HG03103 (cell line): ENCODE data around the gene ADGRG4.
A peak's percentile ranks its signal among the peaks of the same experiment; 100 is the strongest.
"Not testable (repeated sequence)": the region's sequence is repeated elsewhere in the genome, so short reads cannot be mapped to it uniquely, and the experiment has no call there.

Experiments
- ATAC-seq: cut with Tn5 transposase; IDR thresholded peaks from one replicate; pipeline ENCODE4 v1.9.1; 2021; ENCODE audit warnings: low read depth; ENCODE audit not compliant: unreplicated experiment

ADGRG4 gene, protein sequence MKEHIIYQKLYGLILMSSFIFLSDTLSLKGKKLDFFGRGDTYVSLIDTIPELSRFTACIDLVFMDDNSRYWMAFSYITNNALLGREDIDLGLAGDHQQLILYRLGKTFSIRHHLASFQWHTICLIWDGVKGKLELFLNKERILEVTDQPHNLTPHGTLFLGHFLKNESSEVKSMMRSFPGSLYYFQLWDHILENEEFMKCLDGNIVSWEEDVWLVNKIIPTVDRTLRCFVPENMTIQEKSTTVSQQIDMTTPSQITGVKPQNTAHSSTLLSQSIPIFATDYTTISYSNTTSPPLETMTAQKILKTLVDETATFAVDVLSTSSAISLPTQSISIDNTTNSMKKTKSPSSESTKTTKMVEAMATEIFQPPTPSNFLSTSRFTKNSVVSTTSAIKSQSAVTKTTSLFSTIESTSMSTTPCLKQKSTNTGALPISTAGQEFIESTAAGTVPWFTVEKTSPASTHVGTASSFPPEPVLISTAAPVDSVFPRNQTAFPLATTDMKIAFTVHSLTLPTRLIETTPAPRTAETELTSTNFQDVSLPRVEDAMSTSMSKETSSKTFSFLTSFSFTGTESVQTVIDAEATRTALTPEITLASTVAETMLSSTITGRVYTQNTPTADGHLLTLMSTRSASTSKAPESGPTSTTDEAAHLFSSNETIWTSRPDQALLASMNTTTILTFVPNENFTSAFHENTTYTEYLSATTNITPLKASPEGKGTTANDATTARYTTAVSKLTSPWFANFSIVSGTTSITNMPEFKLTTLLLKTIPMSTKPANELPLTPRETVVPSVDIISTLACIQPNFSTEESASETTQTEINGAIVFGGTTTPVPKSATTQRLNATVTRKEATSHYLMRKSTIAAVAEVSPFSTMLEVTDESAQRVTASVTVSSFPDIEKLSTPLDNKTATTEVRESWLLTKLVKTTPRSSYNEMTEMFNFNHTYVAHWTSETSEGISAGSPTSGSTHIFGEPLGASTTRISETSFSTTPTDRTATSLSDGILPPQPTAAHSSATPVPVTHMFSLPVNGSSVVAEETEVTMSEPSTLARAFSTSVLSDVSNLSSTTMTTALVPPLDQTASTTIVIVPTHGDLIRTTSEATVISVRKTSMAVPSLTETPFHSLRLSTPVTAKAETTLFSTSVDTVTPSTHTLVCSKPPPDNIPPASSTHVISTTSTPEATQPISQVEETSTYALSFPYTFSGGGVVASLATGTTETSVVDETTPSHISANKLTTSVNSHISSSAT (N-terminal part only)

DNA sequence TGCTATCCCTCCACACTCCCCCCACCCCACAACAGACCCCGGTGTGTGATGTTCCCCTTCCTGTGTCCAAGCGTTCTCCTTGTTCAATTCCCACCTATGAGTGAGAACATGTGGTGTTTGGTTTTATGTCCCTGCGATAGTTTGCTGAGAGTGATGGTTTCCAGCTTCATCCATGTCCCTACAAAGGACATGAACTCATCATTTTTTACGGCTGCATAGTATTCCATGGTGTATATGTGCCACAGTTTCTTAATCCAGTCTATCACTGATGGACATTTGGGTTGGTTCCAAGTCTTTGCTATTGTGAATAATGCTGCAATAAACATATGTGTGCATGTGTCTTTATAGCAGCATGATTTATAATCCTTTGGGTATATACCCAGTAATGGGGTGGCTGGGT is at the start of gene ADGRG4:
Gene ADGRG4, plus strand, starts transcription at position 243 of the 400 bp plus-strand sequence. CDS start 7,815 bp downstream, outside the sequence.
- not testable (repeated sequence) for ATAC-seq

DNA sequence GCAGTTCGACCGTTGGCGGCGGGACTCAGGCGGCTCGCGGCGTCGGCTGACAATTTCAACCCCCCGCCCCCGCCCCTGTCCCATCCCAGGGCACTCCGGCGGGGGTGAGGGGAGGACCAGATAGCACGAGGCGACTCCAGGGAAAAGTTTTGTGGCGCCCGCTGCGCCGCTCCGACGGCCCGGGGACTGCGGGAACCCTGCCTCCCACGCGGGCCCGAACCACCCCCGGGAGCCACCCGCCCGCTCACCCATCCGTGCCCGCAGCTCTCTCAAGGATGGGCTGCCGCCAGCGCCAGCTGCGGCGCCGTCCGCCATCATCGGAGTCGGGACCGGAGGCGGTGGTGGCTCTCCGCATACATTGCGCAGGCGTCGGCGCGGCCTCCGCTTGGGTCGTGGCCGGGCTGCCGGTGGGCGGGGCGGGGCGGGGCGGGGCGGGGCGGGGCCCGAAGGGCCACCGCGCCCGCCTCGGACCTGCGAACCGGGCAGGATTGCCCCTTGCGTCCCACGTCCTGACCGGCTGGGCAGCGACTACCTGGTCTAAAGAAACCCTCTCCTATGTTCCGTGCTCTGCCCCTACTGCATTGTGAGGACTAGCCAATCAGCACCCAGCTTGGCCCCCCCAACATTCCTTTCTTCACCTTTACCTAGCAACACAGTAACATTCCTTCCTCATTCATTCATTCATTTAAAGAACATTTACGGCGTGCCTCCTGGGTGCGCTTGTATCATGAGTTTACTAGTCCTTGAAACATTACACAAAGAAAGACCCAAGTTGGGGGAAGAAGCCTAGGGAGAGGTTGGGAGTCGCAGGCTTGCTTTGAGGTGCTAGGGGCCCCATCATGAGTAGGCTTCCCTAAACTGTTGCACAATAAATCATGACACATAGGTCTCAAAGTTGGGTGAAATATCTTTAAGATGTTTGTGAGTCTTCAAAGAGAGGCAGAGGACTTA is 49.4 kb upstream of the ADGRG4 start, which contains the start of gene MAP7D3:
Gene MAP7D3, minus strand, starts transcription at position 360 of the 951 bp plus-strand sequence. Its CDS starts 42 bp downstream, at position 318.
- peak; percentile 89 for ATAC-seq

DNA sequence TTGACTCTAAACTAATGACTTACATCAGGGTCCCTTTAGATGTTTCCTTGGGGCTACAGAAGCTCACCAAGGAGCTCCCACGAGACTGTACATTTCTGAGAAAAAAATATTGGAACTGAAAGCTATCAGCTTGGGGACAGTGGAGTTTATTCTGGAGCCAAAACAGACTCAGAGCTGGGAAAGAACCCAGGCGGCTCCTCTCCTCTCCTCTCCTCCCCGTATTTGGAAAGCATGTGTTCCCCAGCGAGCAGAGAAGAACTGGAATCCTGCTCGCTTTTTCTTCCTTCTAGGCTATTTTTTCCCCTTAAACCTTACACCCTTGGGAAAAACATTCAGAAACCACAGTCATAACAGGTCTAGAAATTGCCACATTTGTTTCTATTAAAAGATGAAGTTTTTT is 45.2 kb upstream of the ADGRG4 start:
- no peak for ATAC-seq

DNA sequence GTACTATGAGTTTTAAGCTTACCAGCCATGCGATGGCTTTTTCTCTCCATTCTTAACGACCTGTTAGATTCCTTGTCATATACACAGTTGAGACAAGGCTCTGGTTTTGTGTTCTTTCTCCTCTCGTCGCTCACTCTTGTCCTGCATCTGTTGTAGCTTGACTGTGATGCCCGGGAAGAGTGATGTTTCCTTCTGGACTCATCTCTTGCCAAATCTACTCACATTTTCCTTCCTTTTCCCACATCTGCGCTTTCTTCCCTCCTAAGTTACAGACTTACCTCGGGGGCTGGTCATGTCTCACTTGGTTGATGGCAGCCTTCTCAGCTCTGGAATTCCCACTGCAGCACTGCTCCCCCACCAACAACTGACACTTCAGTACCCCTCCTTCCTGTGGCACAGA is 44.7 kb upstream of the ADGRG4 start:
- ATAC-seq = no peak

DNA sequence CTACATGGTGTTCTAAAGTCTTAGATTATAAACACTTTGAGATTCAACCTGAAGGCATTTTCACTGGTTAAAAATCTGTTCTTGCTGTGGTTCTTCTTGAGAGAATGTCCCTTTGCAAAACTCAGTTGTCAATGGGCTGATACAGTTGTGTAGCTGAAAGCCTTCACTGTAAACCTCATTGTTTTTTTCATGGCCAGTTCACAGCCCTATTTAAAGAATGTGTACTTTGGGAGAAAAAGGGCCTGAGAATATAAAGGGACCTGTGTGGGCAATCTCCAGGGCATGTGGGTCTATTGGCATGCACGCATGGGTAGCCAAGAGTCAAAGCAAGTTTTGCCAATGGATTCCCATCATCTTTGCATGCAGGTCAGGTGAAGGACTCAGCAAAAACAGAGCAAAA is 41.8 kb upstream of the ADGRG4 start:
- ATAC-seq = no peak

DNA sequence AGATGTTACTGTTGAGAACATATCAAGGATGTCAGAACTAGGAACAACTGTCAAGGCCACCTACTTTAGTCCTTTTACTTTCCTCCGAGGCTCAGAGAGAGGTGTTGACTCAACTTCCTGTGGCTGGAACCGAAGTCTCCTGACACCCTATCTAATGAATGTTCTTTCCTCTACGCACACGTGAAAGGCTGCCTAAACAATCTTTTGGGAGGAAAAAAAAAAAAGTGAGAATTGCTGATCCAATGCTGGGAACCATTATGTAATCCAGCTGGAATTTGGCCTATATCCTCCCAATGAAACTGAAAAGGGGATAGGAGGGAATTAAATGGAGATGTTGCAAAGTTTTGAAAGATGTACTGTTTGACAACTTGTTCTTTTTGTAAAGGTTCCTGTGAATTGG is 41.2 kb upstream of the ADGRG4 start:
- no peak for ATAC-seq

DNA sequence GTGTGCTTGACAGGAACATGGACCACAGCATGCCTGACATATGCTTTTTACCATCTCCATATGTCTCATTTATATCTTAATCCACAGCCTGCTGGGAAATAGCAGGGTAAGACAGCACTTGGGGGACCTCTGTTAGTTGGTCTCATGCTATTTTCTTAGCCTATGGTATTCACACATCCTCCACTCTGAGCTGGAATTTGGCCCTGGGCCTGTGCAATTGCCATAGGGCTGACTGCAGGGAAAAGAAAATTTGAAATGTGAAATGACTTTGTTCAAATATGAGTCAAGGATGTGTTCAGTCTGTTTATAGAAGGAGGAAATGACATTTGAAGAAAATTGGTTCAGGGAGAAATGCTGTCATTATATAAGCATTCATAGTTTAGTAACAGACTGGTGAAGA is 40.0 kb upstream of the ADGRG4 start:
- no peak for ATAC-seq

DNA sequence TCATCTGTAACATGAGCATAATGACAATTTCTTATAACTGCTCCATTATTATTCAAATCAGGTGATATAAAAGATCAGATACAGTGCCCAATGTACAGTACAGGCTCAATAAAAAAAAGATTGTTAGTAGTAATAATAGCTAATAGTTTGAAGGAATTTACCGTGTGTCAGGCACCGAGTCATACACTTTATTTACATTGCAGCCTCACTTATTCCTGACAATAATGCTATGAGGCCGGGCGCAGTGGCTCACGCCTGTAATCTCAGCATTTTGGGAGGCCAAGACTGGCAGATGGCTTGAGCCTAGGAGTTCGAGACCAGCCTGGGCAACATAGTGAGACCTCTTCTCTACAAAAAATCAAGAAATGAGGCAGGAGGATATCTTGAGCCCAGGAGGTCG is 39.4 kb upstream of the ADGRG4 start:
- ATAC-seq = no peak

DNA sequence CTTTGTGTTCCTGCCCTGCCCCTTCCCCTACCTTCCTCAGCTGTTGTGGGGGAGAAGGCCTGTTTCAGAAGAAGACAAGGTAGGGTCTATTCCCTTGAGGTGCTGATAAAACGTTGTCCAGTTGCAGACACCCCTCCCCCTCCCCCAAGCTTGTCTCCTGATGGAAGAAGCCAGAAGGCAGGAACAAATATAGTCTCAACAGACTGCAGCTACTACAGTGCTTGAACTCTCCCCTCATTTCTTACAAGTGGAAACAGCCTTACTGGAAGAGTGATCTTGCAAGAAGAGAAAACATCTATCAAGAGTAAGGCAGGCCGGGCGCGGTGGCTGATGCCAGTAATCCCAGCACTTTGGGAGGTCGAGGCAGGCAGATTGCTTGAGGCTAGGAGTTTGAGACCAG is 38.5 kb upstream of the ADGRG4 start:
- no peak for ATAC-seq

DNA sequence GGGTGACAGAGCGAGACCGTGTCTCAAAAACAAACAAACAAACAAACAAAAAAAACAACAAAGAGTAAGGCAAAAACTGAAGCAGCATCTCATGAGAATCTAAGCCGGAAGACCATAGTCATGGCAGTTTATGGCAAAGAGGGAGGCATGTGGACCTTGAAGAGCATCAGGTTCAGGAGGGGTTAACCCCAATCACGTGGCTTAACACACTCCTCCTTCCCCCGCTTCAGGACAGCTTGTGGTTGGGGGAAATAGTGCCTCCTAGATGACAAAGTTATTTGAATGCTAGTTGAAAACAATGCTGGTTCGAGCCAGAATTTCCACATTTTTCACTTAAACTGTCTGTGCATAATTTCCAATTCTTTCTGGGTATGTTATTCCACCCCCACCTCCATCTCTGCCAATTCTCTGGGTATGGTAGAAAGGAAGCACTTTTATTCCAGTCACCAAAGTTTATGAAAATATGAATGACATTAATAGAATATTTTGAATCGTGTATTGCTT is 37.9 kb upstream of the ADGRG4 start:
- ATAC-seq = no peak

DNA sequence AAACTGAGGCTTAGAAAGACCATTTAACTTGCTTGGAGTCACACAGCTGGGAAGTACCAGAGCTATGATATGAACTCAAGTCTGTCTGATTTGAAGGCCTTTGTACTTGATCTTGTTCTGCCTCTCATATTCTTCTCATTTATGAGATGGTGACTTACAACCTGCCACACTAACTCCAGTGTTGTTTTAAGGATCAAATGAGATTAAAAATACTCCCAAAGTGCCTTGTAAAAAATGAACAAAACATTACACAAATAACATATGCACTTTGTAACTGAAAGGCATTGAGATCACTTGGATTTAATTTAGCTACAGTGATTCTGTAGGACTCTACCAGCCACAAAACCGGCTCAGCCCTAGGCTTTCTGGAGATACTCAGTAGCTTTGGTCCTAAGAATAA is 33.9 kb upstream of the ADGRG4 start:
- no peak for ATAC-seq

DNA sequence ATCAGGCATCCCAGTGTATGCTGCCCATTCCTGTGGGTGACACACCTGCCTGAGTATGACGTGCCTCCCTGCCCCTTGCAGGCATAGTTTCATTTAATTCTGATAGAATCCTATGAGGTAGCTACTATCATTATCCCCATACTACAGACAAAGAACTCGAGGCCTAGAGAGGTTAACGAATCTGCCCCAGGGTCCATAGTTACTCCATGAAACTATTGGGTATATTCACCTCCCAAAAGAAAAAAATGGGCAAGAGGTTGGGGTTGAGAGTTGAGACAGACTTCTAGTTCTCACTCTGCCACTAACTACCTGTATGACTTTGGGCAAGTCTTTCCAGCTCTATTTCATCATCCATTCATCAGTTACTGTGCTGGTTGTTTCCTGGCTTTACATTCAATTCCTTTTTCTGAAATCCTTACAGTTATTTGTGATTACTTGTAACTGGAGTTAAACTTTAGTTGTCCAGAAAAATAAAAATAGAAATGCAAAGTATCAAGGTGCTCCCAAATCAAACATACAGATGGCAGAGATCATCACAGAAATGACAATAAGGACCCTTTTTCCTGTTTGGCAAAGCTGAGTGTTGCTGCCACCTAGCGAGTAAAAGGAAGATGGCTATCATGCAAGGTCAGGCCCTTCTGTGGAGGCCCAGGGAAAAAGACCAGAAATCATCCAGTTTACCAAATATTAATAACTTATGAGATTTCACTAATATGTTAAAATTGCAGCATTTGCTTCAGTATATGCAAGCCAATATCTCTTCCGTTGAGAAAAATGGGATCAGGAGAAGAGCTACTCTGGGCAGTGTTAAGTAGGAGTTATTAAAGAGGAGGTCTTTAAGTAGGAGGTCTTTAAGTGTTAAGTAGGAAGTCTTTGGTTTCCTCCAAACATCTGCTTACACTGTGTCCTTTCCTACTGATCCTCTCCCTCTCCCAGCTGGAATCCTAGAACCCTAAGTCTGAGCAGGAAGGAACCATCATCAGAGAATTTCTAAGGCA is 32.4 kb upstream of the ADGRG4 start:
- peak; percentile 63 for ATAC-seq

DNA sequence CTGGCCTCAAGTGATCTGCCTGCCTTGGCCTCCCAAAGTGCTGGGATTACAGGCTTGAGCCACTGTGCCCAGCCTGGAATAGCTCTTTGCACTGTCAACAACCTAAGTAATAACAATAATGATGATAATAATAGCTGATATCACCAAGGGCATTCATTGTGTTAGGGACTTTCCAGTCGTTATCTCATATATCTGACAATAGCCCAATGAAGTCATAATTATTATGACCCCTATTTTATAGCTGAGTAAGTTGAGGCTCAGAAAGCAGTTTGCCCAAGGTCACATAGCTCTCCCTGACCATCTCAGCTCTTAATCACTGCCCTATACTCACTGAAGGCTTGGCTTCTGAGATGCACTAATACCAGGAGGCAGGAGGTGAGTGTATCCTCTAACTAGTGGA is 30.8 kb upstream of the ADGRG4 start:
- ATAC-seq = no peak

DNA sequence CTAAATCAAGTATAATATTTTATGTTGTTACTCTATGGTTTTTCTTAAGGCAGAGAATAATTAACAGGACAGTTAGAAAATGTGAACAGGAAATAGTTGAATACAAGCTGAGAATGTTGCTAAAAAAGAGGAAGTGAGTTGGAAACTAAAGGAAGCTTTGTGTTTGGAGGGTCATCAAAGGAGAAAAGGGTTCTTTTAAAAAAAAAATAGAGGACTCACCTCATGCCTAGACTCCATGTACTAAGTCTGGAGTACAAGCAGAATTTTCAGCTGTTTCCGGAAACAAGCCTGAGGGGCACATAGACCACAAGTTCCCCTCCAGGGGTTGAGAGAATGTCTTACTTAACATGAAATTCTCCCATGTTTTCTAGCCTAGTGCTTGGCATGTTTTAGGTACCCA is 29.5 kb upstream of the ADGRG4 start:
- no peak for ATAC-seq

DNA sequence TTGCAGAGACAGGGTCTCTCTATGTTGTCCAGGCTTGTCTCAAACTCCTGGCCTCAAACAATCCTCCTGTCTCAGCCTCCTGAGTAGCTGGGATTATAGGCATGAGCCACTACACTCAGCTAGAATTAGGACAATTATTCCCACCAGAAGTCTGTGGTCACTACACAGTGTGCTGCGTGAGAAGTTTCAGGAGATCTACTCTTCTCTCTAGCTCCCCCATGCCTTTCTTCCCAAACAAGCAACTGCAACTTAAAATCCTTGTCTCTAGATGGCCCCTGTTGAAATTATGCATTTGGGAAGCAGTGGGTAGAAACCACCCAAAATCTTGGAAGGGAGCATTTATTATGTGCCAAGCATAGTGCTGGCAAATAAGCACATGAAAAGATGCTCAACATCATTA is 28.4 kb upstream of the ADGRG4 start:
- ATAC-seq = no peak

DNA sequence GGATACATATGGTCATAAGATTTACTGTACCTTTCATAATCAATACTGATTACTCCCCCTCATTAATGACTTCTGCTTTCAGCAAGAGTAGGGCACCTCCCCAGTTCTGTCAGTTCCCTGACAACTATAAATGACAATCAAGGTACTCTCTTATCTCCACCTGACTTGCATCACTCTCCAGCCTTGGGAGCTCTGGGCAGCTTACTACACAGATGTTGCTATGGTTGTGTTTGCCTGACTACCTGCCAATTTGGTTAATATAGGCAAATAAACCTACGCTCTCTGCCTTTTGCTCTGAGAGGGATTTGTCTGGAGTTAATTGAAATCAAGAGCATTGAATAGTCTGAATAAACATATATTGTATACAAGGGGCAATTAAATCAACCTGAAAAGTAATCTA is 26.8 kb upstream of the ADGRG4 start:
- ATAC-seq = no peak

DNA sequence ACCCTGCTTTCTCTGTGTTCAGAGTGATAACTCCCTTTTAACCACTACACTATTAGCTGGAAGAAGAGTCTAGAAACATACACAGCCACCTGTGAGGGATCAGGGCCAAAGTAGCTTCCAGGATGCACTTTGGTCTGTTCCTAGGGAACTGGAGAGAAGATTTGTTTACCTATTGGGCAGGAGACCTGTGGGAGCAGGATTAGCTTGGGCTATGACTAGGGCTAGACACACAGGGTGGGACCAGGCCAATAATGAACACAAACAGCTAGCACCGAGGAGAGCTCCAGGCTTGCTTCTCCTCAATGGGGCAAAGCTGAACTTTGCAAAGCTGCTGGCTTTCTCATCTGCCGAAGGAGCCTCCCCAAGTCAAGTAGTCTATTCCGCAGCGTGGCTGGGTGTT is 25.2 kb upstream of the ADGRG4 start:
- ATAC-seq = no peak

DNA sequence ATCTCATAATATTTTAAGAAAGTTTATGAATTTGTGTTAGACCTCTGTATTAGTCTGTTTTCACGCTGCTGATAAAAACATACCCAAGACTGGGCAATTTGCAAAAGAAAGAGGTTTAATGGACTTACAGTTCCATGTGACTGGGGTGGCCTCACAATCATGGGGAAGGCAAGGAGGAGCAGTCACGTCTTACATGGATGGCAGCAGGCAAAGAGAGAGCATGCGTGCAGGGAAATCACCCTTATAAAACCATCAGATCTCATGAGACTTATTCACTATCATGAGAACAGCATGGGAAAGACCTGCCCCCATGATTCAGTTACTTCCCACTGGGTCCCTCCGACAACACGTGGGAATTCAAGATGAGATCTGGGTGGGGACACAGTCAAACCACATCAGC is 14.4 kb upstream of the ADGRG4 start:
- not testable (repeated sequence) for ATAC-seq
